IMR-90 (cell line): ENCODE results near the gene GLDC. TPM values are rescaled to one million over a fixed set of nuclear protein-coding genes. Genes with fewer than 3 reads are reported as not detected.

Experiments
- ATAC-seq: fragments of 200-7000 bp; cut with Tn5 transposase; 2 replicates; pipeline ENCODE4 v1.9.1; 2020; ENCODE audit warnings: low read depth, mild to moderate bottlenecking, moderate library complexity
- BruUV-seq: library from RNA; stranded (reverse); fragments of 400-500 nt; replicated peaks from 2 replicates; lab custom pipeline; 2021; lab: Mats Ljungman, UMichigan
- CTCF ChIA-PET: fragments of 300-600 bp; formaldehyde crosslinking; extraction: SDS; loops from one replicate; lab custom pipeline; 2021; ENCODE audit warnings: antibody characterized with exemption; lab: Yijun Ruan, JAX
- POLR2A ChIA-PET: fragments of 300-600 bp; sonication (Branson Sonifier 250); formaldehyde crosslinking; loops from one replicate; lab custom pipeline; 2022; ENCODE audit warnings: antibody characterized with exemption; ENCODE audit not compliant: unreplicated experiment; lab: Charles Lee
- DNase-seq: peaks from one replicate; pipeline ENCODE4 v3.0.0; 2013
- H2AFZ ChIP-seq: replicated peaks from 2 replicates; pipeline ENCODE3; 2013; ENCODE audit warnings: low read length, mild to moderate bottlenecking; ENCODE audit not compliant: poor library complexity
- H2AK5ac ChIP-seq: 2 replicates; pipeline ENCODE4 v1.6.1; 2013; ENCODE audit warnings: low read depth, low read length, inconsistent platforms
- H2AK9ac ChIP-seq: replicated peaks from 2 replicates; pipeline ENCODE3; 2013; ENCODE audit warnings: mild to moderate bottlenecking, low read depth, low read length, moderate library complexity; ENCODE audit not compliant: poor library complexity
- H2BK120ac ChIP-seq: 2 replicates; pipeline ENCODE4 v1.6.1; 2013; ENCODE audit warnings: low read depth, low read length, inconsistent platforms
- H2BK15ac ChIP-seq: 3 replicates; pipeline ENCODE4 v1.6.1; 2013; ENCODE audit warnings: low read depth, low read length, inconsistent platforms
- H2BK20ac ChIP-seq: 2 replicates; pipeline ENCODE4 v1.6.1; 2013; ENCODE audit warnings: low read depth, mild to moderate bottlenecking, inconsistent platforms, low read length, moderate library complexity
- H2BK5ac ChIP-seq: 2 replicates; pipeline ENCODE4 v1.6.1; 2013; ENCODE audit warnings: mild to moderate bottlenecking, low read depth, low read length, inconsistent platforms; ENCODE audit not compliant: poor library complexity, severe bottlenecking
- H3K14ac ChIP-seq: replicated peaks from 2 replicates; pipeline ENCODE4 v1.6.1; 2013; ENCODE audit warnings: low read depth, low read length, inconsistent platforms
- H3K18ac ChIP-seq: 2 replicates; pipeline ENCODE4 v1.6.1; 2013; ENCODE audit warnings: low read depth, low read length, control low read depth
- H3K23ac ChIP-seq: 2 replicates; pipeline ENCODE4 v1.6.1; 2013; ENCODE audit warnings: low read depth, low read length, inconsistent platforms
- H3K27ac ChIP-seq: 2 replicates; pipeline ENCODE4 v1.5.1; 2013; ENCODE audit warnings: mild to moderate bottlenecking, control low read depth, low read length; ENCODE audit not compliant: insufficient read depth
- H3K27me3 ChIP-seq: 2 replicates; pipeline ENCODE4 v1.6.1; 2013; ENCODE audit warnings: low read length; ENCODE audit not compliant: control insufficient read depth, insufficient read depth
- H3K36me3 ChIP-seq: 2 replicates; pipeline ENCODE4 v1.6.1; 2013; ENCODE audit warnings: low read length, mixed read lengths; ENCODE audit not compliant: control insufficient read depth, insufficient read depth
- H3K4ac ChIP-seq: 2 replicates; pipeline ENCODE4 v1.6.1; 2013; ENCODE audit warnings: low read depth, low read length, inconsistent platforms
- H3K4me1 ChIP-seq: 2 replicates; pipeline ENCODE4 v1.6.1; 2013; ENCODE audit warnings: low read length, mixed read lengths; ENCODE audit not compliant: control insufficient read depth, insufficient read depth
- H3K4me2 ChIP-seq: 2 replicates; pipeline ENCODE4 v1.6.1; 2013; ENCODE audit warnings: low read depth, mild to moderate bottlenecking, control low read depth, low read length, moderate library complexity
- H3K4me3 ChIP-seq: 2 replicates; pipeline ENCODE4 v1.5.1; 2013; ENCODE audit warnings: low read depth, mild to moderate bottlenecking, control low read depth, low read length, moderate library complexity; ENCODE audit not compliant: insufficient read depth
- H3K56ac ChIP-seq: 2 replicates; pipeline ENCODE4 v1.6.1; 2013; ENCODE audit warnings: low read length, inconsistent platforms; ENCODE audit not compliant: insufficient read depth; ENCODE audit errors: extremely low read depth
- H3K79me1 ChIP-seq, 2 experiments: 2 replicates each; pipeline ENCODE4 v1.6.1; 2013; ENCODE audit warnings: low read length in 2 of 2, inconsistent platforms in 1 of 2, low read depth in 1 of 2
- H3K9ac ChIP-seq: 2 replicates; pipeline ENCODE4 v1.6.1; 2013; ENCODE audit warnings: low read depth, low read length, control low read depth
- H3K9me1 ChIP-seq: 2 replicates; pipeline ENCODE4 v1.6.1; 2013; ENCODE audit warnings: low read length, inconsistent platforms; ENCODE audit not compliant: insufficient read depth
- H3K9me3 ChIP-seq: 2 replicates; pipeline ENCODE4 v1.6.1; 2013; ENCODE audit warnings: low read length; ENCODE audit not compliant: control insufficient read depth, insufficient read depth
- H4K20me1 ChIP-seq: 2 replicates; pipeline ENCODE4 v1.6.1; 2013; ENCODE audit warnings: low read length, inconsistent platforms; ENCODE audit not compliant: insufficient read depth
- H4K5ac ChIP-seq: 2 replicates; pipeline ENCODE4 v1.6.1; 2013; ENCODE audit warnings: mild to moderate bottlenecking, low read depth, low read length, control low read depth
- H4K8ac ChIP-seq, 2 experiments: 2 replicates each; pipeline ENCODE4 v1.6.1; 2013; ENCODE audit warnings: low read depth in 2 of 2, low read length in 2 of 2, control low read depth in 1 of 2, inconsistent platforms in 1 of 2
- H4K91ac ChIP-seq: 2 replicates; pipeline ENCODE4 v1.6.1; 2013; ENCODE audit warnings: low read depth, low read length, inconsistent platforms; ENCODE audit not compliant: insufficient read depth
- BHLHE40 ChIP-seq: fragments of 150-350 bp; IDR thresholded peaks from 2 replicates; pipeline ENCODE4 v1.6.1; 2016; ENCODE audit warnings: mild to moderate bottlenecking, low read depth, low read length
- MAFK ChIP-seq: IDR thresholded peaks from 2 replicates; pipeline ENCODE4 v1.6.1; 2012; ENCODE audit warnings: low read depth, low read length, improper control_type of control experiment
- MXI1 ChIP-seq: IDR thresholded peaks from 2 replicates; pipeline ENCODE4 v1.6.1; 2012; ENCODE audit warnings: low read depth, mild to moderate bottlenecking, low read length, moderate library complexity, borderline replicate concordance
- NFE2L2 ChIP-seq: fragments of 150-350 bp; IDR thresholded peaks from 2 replicates; pipeline ENCODE4 v1.6.1; 2016; ENCODE audit warnings: low read depth, mild to moderate bottlenecking, low read length
- RAD21 ChIP-seq: IDR thresholded peaks from 2 replicates; pipeline ENCODE4 v1.6.1; 2012; ENCODE audit warnings: low read length, improper control_type of control experiment
- RCOR1 ChIP-seq: IDR thresholded peaks from 2 replicates; pipeline ENCODE4 v1.6.1; 2012; ENCODE audit warnings: mild to moderate bottlenecking, low read length, improper control_type of control experiment; ENCODE audit not compliant: insufficient replicate concordance
- RFX5 ChIP-seq: IDR thresholded peaks from 2 replicates; pipeline ENCODE4 v1.8.0; 2012; ENCODE audit warnings: low read depth, mild to moderate bottlenecking, low read length, moderate library complexity
- SMC3 ChIP-seq: fragments of 150-350 bp; IDR thresholded peaks from 2 replicates; pipeline ENCODE4 v1.6.1; 2016; ENCODE audit warnings: low read depth, mild to moderate bottlenecking, antibody characterized with exemption, low read length, moderate library complexity
- WGBS, 2 experiments: methylation state at CpG; one replicate each; pipeline versions ENCODE4 v1.1.5 to v1.1.7; 2013; ENCODE audit warnings: missing lambda C conversion rate in 2 of 2; ENCODE audit not compliant: insufficient read length in 1 of 2; ENCODE audit errors: extremely low coverage in 2 of 2; 5-methylcytosine and 5-hydroxymethylcytosine counted together
- dilution Hi-C: fragments of 300-500 bp; cut with HindIII; formaldehyde crosslinking; loops from one replicate; pipeline ENCODE4 v1.14.3; 2018; ENCODE audit warnings: low sequenced_read_pairs; ENCODE audit not compliant: unreplicated experiment
- in situ Hi-C: fragments of 300-500 bp; cut with MboI; formaldehyde crosslinking; loops from 3 replicates; pipeline ENCODE4 v1.14.3; 2019; ENCODE audit warnings: low sequenced_read_pairs, inconsistent platforms, mixed read lengths
- intact Hi-C: fragments of 100-400 bp; cut with micrococcal nuclease; formaldehyde crosslinking; loops from 2 replicates; pipeline ENCODE4 v1.10.0; 2022
- polyA plus RNA-seq, 3 experiments: library from polyadenylated mRNA; depleted of rRNA; stranded (reverse); fragments of >200 nt; gene quantifications; 2 replicates each; pipeline ENCODE4 v1.2.3, GENCODE V29; 2012; ENCODE audit warnings: low replicate concordance in 1 of 3
- total RNA-seq: library from RNA; depleted of rRNA; stranded (reverse); fragments of >200 nt; gene quantifications from 2 replicates; pipeline ENCODE4 v1.2.3, GENCODE V29; 2012

The GLDC gene
- total and polyA plus RNA-seq, 2 of the 4 experiments (the other 2 are of a cell fraction): 0.36 to 0.50 TPM

DNA sequence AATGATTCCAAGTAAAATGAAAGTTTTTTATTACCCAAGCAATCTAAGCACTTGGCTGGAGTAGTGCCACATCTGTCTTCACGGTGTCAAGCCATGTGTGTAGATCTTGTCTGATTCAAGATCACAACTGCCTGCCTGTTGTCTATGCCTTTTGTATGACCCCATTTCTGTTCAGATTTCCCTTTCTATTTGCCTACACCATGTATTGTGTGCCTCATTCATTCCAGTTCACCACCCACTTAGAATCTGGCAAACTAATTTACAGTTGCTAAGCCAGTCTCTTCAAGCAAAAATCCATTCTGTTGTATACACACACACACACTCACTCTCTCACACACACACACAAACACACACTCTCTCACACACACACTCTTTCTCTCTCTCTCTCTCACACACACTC lies 33.7 kb downstream of the GLDC start:
- H3K9ac ChIP-seq: no peak overlapping the region
- ChIA-PET POLR2A (no interaction called here), CTCF (no interaction called here)
- H3K36me3 ChIP-seq: no peaks in the 10 kb centered on the region
- H2BK20ac ChIP-seq: no peak overlapping the region
- no peak overlapping the region for H4K8ac ChIP-seq
- H3K27ac ChIP-seq: no peak overlapping the region
- no peak for ATAC-seq
- BruUV-seq: no TSS peak
- in situ Hi-C loops (no loop called here), dilution Hi-C loops (no loop called here), intact Hi-C loops (no loop called here)
- TF ChIP-seq MXI1: no peak
- TF ChIP-seq MAFK: no peak
- no peak for TF ChIP-seq BHLHE40
- TF ChIP-seq SMC3: no peak
- TF ChIP-seq RCOR1: no peak
- no peak for TF ChIP-seq NFE2L2
- TF ChIP-seq RAD21: no peak
- TF ChIP-seq RFX5: no peak
- no peak overlapping the region for H3K4me3 ChIP-seq
- H3K18ac ChIP-seq: no peak overlapping the region
- H4K5ac ChIP-seq: no peak overlapping the region
- no peak overlapping the region for H3K23ac ChIP-seq
- H3K4me1 ChIP-seq: no peaks in the 10 kb centered on the region
- H2AK9ac ChIP-seq: no peak overlapping the region
- no peak overlapping the region for H4K91ac ChIP-seq
- no peak overlapping the region for H2BK5ac ChIP-seq
- H2BK120ac ChIP-seq: no peak overlapping the region
- DNase-seq: no peak
- H3K14ac ChIP-seq: no peak overlapping the region
- WGBS, 2 experiments: 14% methylated on average over 1 of the region's 1 CpG; no CpG with 5 or more reads in 1 of the 2 experiments
- H3K27me3 ChIP-seq: no peaks in the 10 kb centered on the region; the same call in 1 of the 2 replicates
- no peak overlapping the region for H3K4me2 ChIP-seq
- H3K79me1 ChIP-seq: no peaks in the 10 kb centered on the region
- no peak overlapping the region for H2AFZ ChIP-seq
- H4K20me1 ChIP-seq: no peaks in the 10 kb centered on the region
- H2BK15ac ChIP-seq: no peak overlapping the region
- no peak overlapping the region for H3K4ac ChIP-seq
- no peak overlapping the region for H3K56ac ChIP-seq
- no peaks in the 10 kb centered on the region for H3K9me1 ChIP-seq
- H3K9me3 ChIP-seq: no peaks in the 10 kb centered on the region
- H2AK5ac ChIP-seq: no peak overlapping the region
